ENCODE results near the gene ENTHD1. TPM values are rescaled to one million over a fixed set of nuclear protein-coding genes. Genes with fewer than 3 reads are reported as not detected.

Gene ENTHD1
- total and polyA plus RNA-seq, 8 donors, result 0.16 TPM; not detected in 7

- H3K27me3 ChIP-seq, result peaks cover 0 to 3% of the 10 kb centered on the region in 2 donors
- no peaks in the 10 kb centered on the region for H3K36me3 ChIP-seq
- no peak overlapping the region for H3K4me3 ChIP-seq
- no peaks in the 10 kb centered on the region for H3K9me3 ChIP-seq
- no peak overlapping the region for H3K27ac ChIP-seq
- TF ChIP-seq, protein P1, sequence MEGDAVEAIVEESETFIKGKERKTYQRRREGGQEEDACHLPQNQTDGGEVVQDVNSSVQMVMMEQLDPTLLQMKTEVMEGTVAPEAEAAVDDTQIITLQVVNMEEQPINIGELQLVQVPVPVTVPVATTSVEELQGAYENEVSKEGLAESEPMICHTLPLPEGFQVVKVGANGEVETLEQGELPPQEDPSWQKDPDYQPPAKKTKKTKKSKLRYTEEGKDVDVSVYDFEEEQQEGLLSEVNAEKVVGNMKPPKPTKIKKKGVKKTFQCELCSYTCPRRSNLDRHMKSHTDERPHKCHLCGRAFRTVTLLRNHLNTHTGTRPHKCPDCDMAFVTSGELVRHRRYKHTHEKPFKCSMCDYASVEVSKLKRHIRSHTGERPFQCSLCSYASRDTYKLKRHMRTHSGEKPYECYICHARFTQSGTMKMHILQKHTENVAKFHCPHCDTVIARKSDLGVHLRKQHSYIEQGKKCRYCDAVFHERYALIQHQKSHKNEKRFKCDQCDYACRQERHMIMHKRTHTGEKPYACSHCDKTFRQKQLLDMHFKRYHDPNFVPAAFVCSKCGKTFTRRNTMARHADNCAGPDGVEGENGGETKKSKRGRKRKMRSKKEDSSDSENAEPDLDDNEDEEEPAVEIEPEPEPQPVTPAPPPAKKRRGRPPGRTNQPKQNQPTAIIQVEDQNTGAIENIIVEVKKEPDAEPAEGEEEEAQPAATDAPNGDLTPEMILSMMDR (IDR thresholded peaks at IDR 0.05), result no peak
- H3K4me1 ChIP-seq, result no peaks in the 10 kb centered on the region
- DNase-seq (no peak), ATAC-seq (no peak)
- intact Hi-C loops (cut with DNase I), result no loop called here
Measured at GRCh38 chr22:39785232-39785631, 108.3 kb downstream of the ENTHD1 start.

DNA sequence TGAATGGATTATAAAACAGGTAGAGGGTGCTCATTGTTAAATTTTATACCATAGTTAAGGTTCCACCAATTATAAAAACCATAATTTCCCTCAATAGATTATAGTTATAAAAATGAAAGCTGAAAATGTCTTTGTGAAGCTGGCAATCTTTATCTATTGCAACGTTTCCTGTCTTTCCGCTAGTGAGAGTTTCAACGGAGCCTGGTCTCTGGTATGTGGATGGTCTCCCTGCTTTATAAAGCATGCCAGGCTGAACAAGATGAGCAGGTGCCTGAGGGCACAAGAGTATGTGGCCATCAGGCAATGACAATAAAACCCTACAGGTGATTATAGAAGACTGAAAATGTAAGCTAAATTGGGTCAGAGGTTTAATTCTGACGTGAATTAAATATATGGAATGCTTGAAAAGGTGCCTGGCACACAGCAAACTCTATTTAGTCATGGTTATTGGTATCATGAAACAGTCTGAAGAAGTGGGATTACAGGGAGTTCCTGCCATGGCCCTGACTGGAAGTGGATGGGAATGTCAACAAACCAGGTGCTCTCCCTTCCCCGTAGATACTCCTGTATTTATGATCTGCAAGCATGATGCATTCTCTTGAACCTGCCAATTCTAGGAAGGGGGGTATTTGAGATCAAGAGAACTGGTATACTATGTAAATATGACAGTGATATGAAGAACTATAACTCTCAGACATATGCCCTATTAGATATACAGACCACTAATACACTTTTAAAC is 115.7 kb downstream of the ENTHD1 start:
- Histone ChIP-seq H3K27ac (no peak overlapping the region), H3K4me3 (no peak overlapping the region), H3K4me1 (no peaks in the 10 kb centered on the region), H3K36me3 (no peaks in the 10 kb centered on the region), H3K9me3 (no peaks in the 10 kb centered on the region), H3K27me3 (no peaks in the 10 kb centered on the region)
- no peak for DNase-seq
- intact Hi-C loops (cut with DNase I), result no loop called here
- TF ChIP-seq, protein P1 (IDR thresholded peaks at IDR 0.05), result no peak
- ATAC-seq, result no peak

GRCh38 chr22:39776295-39777009 is 117.1 kb downstream of the ENTHD1 start:
- no peak overlapping the region for H3K4me3 ChIP-seq
- DNase-seq (peak in 1 of 4 donors; percentile 0), ATAC-seq (no peak)
- H3K27ac ChIP-seq, result no peak overlapping the region
- no peaks in the 10 kb centered on the region for H3K4me1 ChIP-seq
- TF ChIP-seq, protein P1 (IDR thresholded peaks at IDR 0.05), result no peak
- H3K36me3 ChIP-seq, result no peaks in the 10 kb centered on the region
- no peaks in the 10 kb centered on the region for H3K9me3 ChIP-seq
- no peaks in the 10 kb centered on the region for H3K27me3 ChIP-seq
- intact Hi-C loops (cut with DNase I), result no loop called here

- Histone ChIP-seq H3K27me3 (peaks cover 0 to 7% of the 10 kb centered on the region in 2 donors), H3K27ac (no peak overlapping the region), H3K9me3 (peaks cover 0 to 2% of the 10 kb centered on the region in 2 donors), H3K4me1 (no peaks in the 10 kb centered on the region), H3K4me3 (no peak overlapping the region), H3K36me3 (no peaks in the 10 kb centered on the region)
- DNase-seq (no peak), ATAC-seq (peak; percentile 40)
- intact Hi-C loops (cut with DNase I), result no loop called here
- TF ChIP-seq, protein P1 (IDR thresholded peaks at IDR 0.05), result no peak
Measured at GRCh38 chr22:39773976-39774539, 119.5 kb downstream of the ENTHD1 start.

DNA sequence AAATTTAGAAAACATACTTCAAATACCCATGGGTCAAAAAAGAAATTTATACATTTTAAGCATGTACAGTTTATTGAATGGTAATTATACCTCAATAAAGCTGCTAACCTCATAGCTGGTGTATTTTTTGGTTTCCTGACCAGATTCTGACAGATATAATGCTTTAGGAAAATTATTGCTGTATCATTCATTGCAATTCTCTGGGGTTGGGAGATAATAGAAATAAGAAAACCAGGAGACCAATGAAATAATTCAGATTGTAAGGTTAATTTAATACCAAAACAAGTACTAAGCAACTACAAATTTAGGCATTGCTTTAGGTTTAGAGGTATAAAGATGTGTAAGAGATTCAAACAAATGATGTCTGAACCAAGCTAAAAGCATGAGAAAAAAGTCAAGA is 120.1 kb downstream of the ENTHD1 start:
- H3K4me1 ChIP-seq, result no peaks in the 10 kb centered on the region
- no peak overlapping the region for H3K27ac ChIP-seq
- ATAC-seq (no peak), DNase-seq (no peak)
- intact Hi-C loops (cut with DNase I), result no loop called here
- no peaks in the 10 kb centered on the region for H3K36me3 ChIP-seq
- H3K9me3 ChIP-seq, result peaks cover 0 to 2% of the 10 kb centered on the region in 2 donors
- peaks cover 0 to 7% of the 10 kb centered on the region in 2 donors for H3K27me3 ChIP-seq
- H3K4me3 ChIP-seq, result no peak overlapping the region
- TF ChIP-seq, protein P1 (IDR thresholded peaks at IDR 0.05), result no peak
